Measurements from ENCODE around the gene C4BPA. TPM values are rescaled to one million over a fixed set of nuclear protein-coding genes. Genes with fewer than 3 reads are reported as not detected.

The C4BPA gene
- total RNA-seq, 1 donor from 2014 or later: not detected

DNA sequence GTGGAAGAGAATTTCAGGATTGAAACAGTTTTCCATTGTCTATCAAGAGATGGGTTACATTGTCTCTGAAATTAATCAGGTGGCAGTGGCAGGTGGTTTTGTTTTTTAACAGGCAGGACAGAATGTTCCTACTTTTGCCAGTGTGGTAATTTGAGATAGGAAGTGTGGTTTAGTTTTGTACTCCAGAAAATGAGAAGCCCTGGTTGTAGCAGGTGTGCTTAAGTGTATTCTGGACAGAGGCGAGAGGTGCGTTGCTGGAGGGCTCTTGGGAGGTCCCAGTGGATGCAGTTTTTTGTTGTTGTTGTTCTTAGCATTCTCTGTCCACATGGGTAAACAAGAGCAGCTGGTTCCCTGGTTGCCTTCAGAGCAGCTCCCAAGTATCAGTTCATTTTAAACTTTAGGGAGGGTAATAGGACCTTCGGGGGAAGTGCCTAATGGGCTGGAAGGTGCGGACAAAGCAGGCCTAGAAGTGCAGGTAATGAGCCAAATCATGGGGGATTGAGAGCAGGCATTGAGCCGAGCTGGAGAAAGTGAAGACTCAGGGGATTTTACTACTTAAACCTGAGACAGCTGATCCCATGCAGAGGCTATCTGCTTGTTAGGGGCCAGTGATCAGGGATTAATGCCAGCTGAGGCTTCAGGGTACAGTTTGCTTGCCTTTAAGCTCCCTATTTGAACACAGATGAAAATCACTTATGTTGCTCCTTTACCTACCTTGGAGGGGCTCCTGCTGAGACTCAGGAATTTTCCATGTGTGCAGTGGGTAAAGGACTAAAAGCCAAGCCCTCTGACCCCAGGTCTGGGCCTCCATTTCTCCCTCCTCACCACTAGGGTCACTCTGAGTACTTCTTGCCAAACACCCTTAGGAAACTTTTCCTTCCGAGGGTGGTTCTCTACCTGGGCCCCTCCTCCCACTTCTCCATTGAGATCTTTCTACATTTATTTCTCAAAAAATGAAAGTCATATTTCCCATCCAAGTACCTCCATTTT, 44.9 kb upstream of the C4BPA start:
- ChIA-PET CTCF (interaction anchor here (1.7 kb wide), 1 partner anchor 10 kb away, joined by 4 read pairs; no protein-coding TSS in a partner anchor), POLR2A (no interaction called here)
- peaks cover 19% of the 10 kb centered on the region for H3K4me1 Mint-ChIP-seq
- no peak overlapping the region for H3K4me3 Mint-ChIP-seq
- intact Hi-C loops (cut with micrococcal nuclease): no loop called here
- DNase-seq: no peak
- no peak for TF ChIP-seq CTCF (IDR thresholded peaks at IDR 0.05)
- no peak for ATAC-seq (ENCODE audit: low read depth)
- no peak overlapping the region for H3K27ac Mint-ChIP-seq
- H3K27me3 Mint-ChIP-seq: no peaks in the 10 kb centered on the region
- H3K9me3 Mint-ChIP-seq: no peaks in the 10 kb centered on the region
- peaks cover 36% of the 10 kb centered on the region for H3K36me3 Mint-ChIP-seq (ENCODE audit: low read depth)

DNA sequence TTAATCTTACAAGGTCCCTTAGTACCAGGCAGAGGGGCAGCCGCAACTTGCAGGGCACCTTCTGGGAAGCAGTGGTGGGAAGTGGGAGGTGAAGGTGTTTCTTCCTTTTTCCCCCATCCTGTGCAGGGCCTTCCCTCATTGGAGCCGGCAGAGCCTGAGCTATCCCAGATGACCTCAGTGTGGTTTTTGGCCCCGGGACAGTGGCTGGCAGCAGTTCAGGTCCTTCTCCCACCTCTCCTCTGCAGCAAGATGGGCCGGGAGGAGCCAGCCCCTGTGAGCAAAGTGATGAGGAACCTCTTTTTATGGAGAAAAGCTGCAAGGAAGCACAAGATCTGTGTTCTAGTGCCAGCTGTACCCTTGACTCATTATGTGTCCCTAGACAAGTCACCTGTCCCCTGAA, 44.2 kb upstream of the C4BPA start:
- no peaks in the 10 kb centered on the region for H3K27me3 Mint-ChIP-seq
- H3K4me3 Mint-ChIP-seq: no peak overlapping the region
- intact Hi-C loops (cut with micrococcal nuclease): no loop called here
- no peak overlapping the region for H3K27ac Mint-ChIP-seq
- ChIA-PET POLR2A (no interaction called here), CTCF (interaction anchor here (0.7 kb wide), 2 partner anchors 17 to 24 kb away, joined by 3 read pairs; no protein-coding TSS in a partner anchor)
- peaks cover 12% of the 10 kb centered on the region for H3K4me1 Mint-ChIP-seq
- no peak for ATAC-seq (ENCODE audit: low read depth)
- peaks cover 43% of the 10 kb centered on the region for H3K36me3 Mint-ChIP-seq (ENCODE audit: low read depth)
- no peaks in the 10 kb centered on the region for H3K9me3 Mint-ChIP-seq
- no peak for DNase-seq
- TF ChIP-seq CTCF (IDR thresholded peaks at IDR 0.05): no peak

GRCh38 chr1:207060596-207060995, 43.4 kb upstream of the C4BPA start:
- no peaks in the 10 kb centered on the region for H3K27me3 Mint-ChIP-seq
- ChIA-PET POLR2A (no interaction called here), CTCF (interaction anchor here (0.7 kb wide), 2 partner anchors 16 to 24 kb away, joined by 3 read pairs; no protein-coding TSS in a partner anchor)
- peaks cover 7% of the 10 kb centered on the region for H3K4me1 Mint-ChIP-seq
- peaks cover 47% of the 10 kb centered on the region for H3K36me3 Mint-ChIP-seq (ENCODE audit: low read depth)
- ATAC-seq (ENCODE audit: low read depth) (no peak), DNase-seq (no peak)
- no peak overlapping the region for H3K27ac Mint-ChIP-seq
- H3K9me3 Mint-ChIP-seq: no peaks in the 10 kb centered on the region
- no peak overlapping the region for H3K4me3 Mint-ChIP-seq
- intact Hi-C loops (cut with micrococcal nuclease): no loop called here
- TF ChIP-seq CTCF (IDR thresholded peaks at IDR 0.05): no peak

GRCh38 chr1:207062058-207062457, 42.0 kb upstream of the C4BPA start:
- ATAC-seq (ENCODE audit: low read depth) (no peak), DNase-seq (no peak)
- CTCF ChIA-PET: no interaction called here
- TF ChIP-seq CTCF (IDR thresholded peaks at IDR 0.05): no peak
- Mint-ChIP-seq H3K27me3 (no peaks in the 10 kb centered on the region), H3K4me3 (no peak overlapping the region), H3K9me3 (no peaks in the 10 kb centered on the region), H3K36me3 (ENCODE audit: low read depth) (peaks cover 54% of the 10 kb centered on the region), H3K27ac (no peak overlapping the region), H3K4me1 (peaks cover 4% of the 10 kb centered on the region)
- POLR2A ChIA-PET: no interaction called here
- intact Hi-C loops (cut with micrococcal nuclease): no loop called here

DNA sequence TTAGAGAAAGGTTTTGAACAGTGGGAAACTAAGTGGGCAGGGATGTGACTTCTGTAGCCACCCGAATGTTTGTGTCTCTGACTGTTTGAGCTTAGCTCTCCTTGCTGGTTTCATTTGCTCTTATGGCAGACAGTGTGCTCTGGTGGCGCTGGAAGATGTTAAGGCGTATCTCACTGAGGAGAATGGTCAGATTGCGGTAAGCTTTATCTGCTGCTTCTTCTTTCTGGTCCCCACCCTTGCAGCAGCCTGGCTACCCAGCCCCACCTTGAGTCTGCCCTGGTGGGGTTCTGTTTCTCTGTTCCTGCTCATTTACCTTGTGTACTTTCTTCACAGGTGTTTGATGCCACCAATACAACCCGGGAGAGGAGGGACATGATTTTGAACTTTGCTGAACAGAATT, 41.0 kb upstream of the C4BPA start:
- TF ChIP-seq CTCF (IDR thresholded peaks at IDR 0.05): no peak
- no peak for DNase-seq
- Mint-ChIP-seq H3K27ac (no peak overlapping the region), H3K4me1 (peaks cover 4% of the 10 kb centered on the region), H3K27me3 (no peaks in the 10 kb centered on the region), H3K4me3 (no peak overlapping the region), H3K9me3 (no peaks in the 10 kb centered on the region), H3K36me3 (ENCODE audit: low read depth) (peaks cover 63% of the 10 kb centered on the region)
- intact Hi-C loops (cut with micrococcal nuclease): no loop called here
- no peak for ATAC-seq (ENCODE audit: low read depth)
- CTCF ChIA-PET: interaction anchor here (1.4 kb wide), 1 partner anchor 12 kb away, joined by 3 read pairs; no protein-coding TSS in a partner anchor
- POLR2A ChIA-PET: no interaction called here
